Stimulated activated CD8-positive, alpha-beta memory T cell treated with anti-CD3 and anti-CD28 coated beads, Interleukin-15, amount 100 ng/mL, for 1 hour (primary cell): ENCODE results near the gene GALNT2.

Experiments
- DNase-seq: peaks from one replicate; pipeline ENCODE4 v3.0.0-alpha.2; 2020; ENCODE audit warnings: low read depth

The GALNT2 gene

GRCh38 chr1:230072296-230072695, 5.3 kb downstream of the GALNT2 start:
- no peak for DNase-seq

GRCh38 chr1:230072866-230073265, 5.8 kb downstream of the GALNT2 start:
- no peak for DNase-seq

- no peak for DNase-seq
Measured at GRCh38 chr1:230073371-230074035, 6.5 kb downstream of the GALNT2 start.

GRCh38 chr1:230074270-230074669, 7.2 kb downstream of the GALNT2 start:
- no peak for DNase-seq

- DNase-seq, result no peak
Measured at GRCh38 chr1:230074762-230075161, 7.7 kb downstream of the GALNT2 start.

- DNase-seq, result no peak
Measured at GRCh38 chr1:230076121-230076520, 9.1 kb downstream of the GALNT2 start.

- DNase-seq, result no peak
Measured at GRCh38 chr1:230077011-230077410, 10.0 kb downstream of the GALNT2 start.

- no peak for DNase-seq
Measured at GRCh38 chr1:230077436-230078213, 10.6 kb downstream of the GALNT2 start.

GRCh38 chr1:230079199-230080024, 12.4 kb downstream of the GALNT2 start:
- DNase-seq, result no peak

GRCh38 chr1:230080822-230081221, 13.8 kb downstream of the GALNT2 start:
- no peak for DNase-seq

GRCh38 chr1:230081751-230082150, 14.7 kb downstream of the GALNT2 start:
- DNase-seq, result no peak

- no peak for DNase-seq
Measured at GRCh38 chr1:230082211-230082610, 15.2 kb downstream of the GALNT2 start.

- no peak for DNase-seq
Measured at GRCh38 chr1:230083053-230083452, 16.0 kb downstream of the GALNT2 start.

GRCh38 chr1:230083746-230084407, 16.8 kb downstream of the GALNT2 start:
- DNase-seq, result no peak

GRCh38 chr1:230084408-230085177, 17.6 kb downstream of the GALNT2 start:
- no peak for DNase-seq

GRCh38 chr1:230085178-230085515, 18.1 kb downstream of the GALNT2 start:
- DNase-seq, result no peak

- no peak for DNase-seq
Measured at GRCh38 chr1:230086151-230086550, 19.1 kb downstream of the GALNT2 start.

- DNase-seq, result no peak
Measured at GRCh38 chr1:230087028-230087716, 20.1 kb downstream of the GALNT2 start.

- no peak for DNase-seq
Measured at GRCh38 chr1:230087717-230088105, 20.7 kb downstream of the GALNT2 start.

- no peak for DNase-seq
Measured at GRCh38 chr1:230090194-230090711, 23.2 kb downstream of the GALNT2 start.
